H1 (cell line): Measurements from ENCODE around the gene TOM1L2. TPM values are rescaled to one million over a fixed set of nuclear protein-coding genes. Genes with fewer than 3 reads are reported as not detected.
A peak's percentile ranks its signal among the peaks of the same experiment; 100 is the strongest.

Experiments used
- CTCF ChIA-PET: fragments of 300-600 bp; sonication (Branson Sonifier 250); formaldehyde crosslinking; loops from one replicate; lab custom pipeline; 2021; ENCODE audit not compliant: partially characterized antibody; lab: Charles Lee
- POLR2A ChIA-PET: fragments of 300-600 bp; sonication (Branson Sonifier 250); formaldehyde crosslinking; loops from one replicate; lab custom pipeline; 2021; ENCODE audit warnings: inconsistent platforms; ENCODE audit not compliant: partially characterized antibody; lab: Charles Lee
- DNase-seq, 2 experiments: peaks; one replicate each; pipeline versions ENCODE4 v3.0.0 to v3.0.0-alpha.2; 2010 to 2022; ENCODE audit warnings: low spot score in 2 of 2, low read depth in 1 of 2, mixed read lengths in 1 of 2
- FAIRE-seq: peaks from 2 replicates; lab custom pipeline; 2011; peaks lifted over from hg19 to GRCh38; lab: Jason Lieb, UNC
- H2AFZ ChIP-seq: 2 replicates; pipeline ENCODE4 v1.8.1; 2012; ENCODE audit warnings: low read length, inconsistent platforms
- H2AK5ac ChIP-seq: 2 replicates; pipeline ENCODE4 v1.6.1; 2013; ENCODE audit warnings: low read depth, low read length
- H2BK120ac ChIP-seq: replicated peaks from 2 replicates; pipeline ENCODE3; 2013; ENCODE audit warnings: low read depth, low read length, inconsistent platforms
- H2BK12ac ChIP-seq: 2 replicates; pipeline ENCODE4 v1.6.1; 2013; ENCODE audit warnings: low read depth, low read length
- H2BK15ac ChIP-seq: 2 replicates; pipeline ENCODE4 v1.6.1; 2013; ENCODE audit warnings: low read length
- H2BK20ac ChIP-seq: 2 replicates; pipeline ENCODE4 v1.6.1; 2013; ENCODE audit warnings: low read length
- H2BK5ac ChIP-seq: 2 replicates; pipeline ENCODE4 v1.6.1; 2013; ENCODE audit warnings: low read depth, low read length
- H3K14ac ChIP-seq: 2 replicates; pipeline ENCODE4 v1.6.1; 2013; ENCODE audit warnings: inconsistent platforms; ENCODE audit not compliant: insufficient read length
- H3K18ac ChIP-seq: 2 replicates; pipeline ENCODE4 v1.6.1; 2013; ENCODE audit warnings: low read length; ENCODE audit errors: extremely low read depth
- H3K23ac ChIP-seq: 2 replicates; pipeline ENCODE4 v1.6.1; 2013; ENCODE audit warnings: inconsistent platforms; ENCODE audit not compliant: insufficient read length
- H3K23me2 ChIP-seq: 2 replicates; pipeline ENCODE4 v1.6.1; 2013; ENCODE audit warnings: low read depth, low read length
- H3K27ac ChIP-seq: 2 replicates; pipeline ENCODE4 v1.6.1; 2011; ENCODE audit warnings: low read depth, low read length, inconsistent platforms
- H3K27me3 ChIP-seq, 4 experiments: replicated peaks in 1 of 4; 1 replicate in 1 of 4; 2 replicates in 3 of 4; pipeline versions ENCODE4 v1.6.1 to v1.8.1; 2011 to 2013; ENCODE audit warnings: low read length in 3 of 4, mild to moderate bottlenecking in 3 of 4, inconsistent platforms in 2 of 4, mixed read lengths in 2 of 4, moderate library complexity in 1 of 4; ENCODE audit not compliant: control insufficient read depth in 3 of 4, insufficient read depth in 3 of 4; ENCODE audit errors: extremely low read depth in 1 of 4
- H3K36me3 ChIP-seq, 4 experiments: 2 replicates each; pipeline versions ENCODE4 v1.6.1 to v1.8.1; 2011 to 2013; ENCODE audit warnings: mild to moderate bottlenecking in 4 of 4, low read length in 3 of 4, moderate library complexity in 2 of 4, control low read depth in 1 of 4, inconsistent platforms in 1 of 4; ENCODE audit not compliant: insufficient read depth in 4 of 4, control insufficient read depth in 2 of 4
- H3K4ac ChIP-seq: replicated peaks from 2 replicates; pipeline ENCODE3; 2013; ENCODE audit warnings: low read length, low read depth, mixed read lengths, inconsistent platforms; ENCODE audit not compliant: insufficient read length
- H3K4me1 ChIP-seq, 4 experiments: replicated peaks in 1 of 4; 1 replicate in 1 of 4; 2 replicates in 3 of 4; pipeline versions ENCODE4 v1.6.1 to v1.8.1; 2011 to 2013; ENCODE audit warnings: low read length in 3 of 4, inconsistent platforms in 2 of 4, mixed read lengths in 1 of 4; ENCODE audit not compliant: insufficient read depth in 4 of 4, control insufficient read depth in 3 of 4
- H3K4me2 ChIP-seq, 2 experiments: 2 replicates each; pipeline versions ENCODE4 v1.6.1 to v1.8.1; 2011 to 2013; ENCODE audit warnings: low read depth in 2 of 2, low read length in 2 of 2, control low read depth in 1 of 2, inconsistent platforms in 1 of 2, mild to moderate bottlenecking in 1 of 2; ENCODE audit not compliant: insufficient read depth in 1 of 2
- H3K4me3 ChIP-seq, 4 experiments: fragments of 200-600, 300-600 bp in 1 of 4; sonication (generic), shearing (Covaris generic), sonication (Bioruptor Twin) in 1 of 4; 2 replicates each; pipeline versions ENCODE4 v1.5.1 to v1.8.1; 2011 to 2016; ENCODE audit warnings: low read length in 4 of 4, low read depth in 3 of 4, control low read depth in 2 of 4, inconsistent platforms in 2 of 4, mild to moderate bottlenecking in 2 of 4, mixed read lengths in 1 of 4, moderate library complexity in 1 of 4; ENCODE audit not compliant: insufficient read depth in 2 of 4; ENCODE audit errors: extremely low read depth in 1 of 4
- H3K56ac ChIP-seq: replicated peaks from 2 replicates; pipeline ENCODE3; 2013; ENCODE audit warnings: low read depth, mild to moderate bottlenecking, mixed read lengths, low read length, inconsistent platforms; ENCODE audit not compliant: insufficient read length
- H3K79me1 ChIP-seq: 2 replicates; pipeline ENCODE4 v1.6.1; 2013; ENCODE audit warnings: low read depth, low read length, control low read depth
- H3K79me2 ChIP-seq, 2 experiments: 2 replicates each; pipeline versions ENCODE4 v1.6.1 to v1.8.1; 2012 to 2013; ENCODE audit warnings: low read length in 2 of 2, mild to moderate bottlenecking in 2 of 2, inconsistent platforms in 1 of 2; ENCODE audit not compliant: insufficient read depth in 2 of 2, control insufficient read depth in 1 of 2
- H3K9ac ChIP-seq, 4 experiments: replicated peaks in 1 of 4; 1 replicate in 1 of 4; 2 replicates in 3 of 4; pipeline versions ENCODE4 v1.6.1 to v1.8.1; 2011 to 2013; ENCODE audit warnings: low read depth in 3 of 4, low read length in 3 of 4, control low read depth in 2 of 4, mild to moderate bottlenecking in 2 of 4, moderate library complexity in 2 of 4, inconsistent platforms in 1 of 4; ENCODE audit errors: extremely low read depth in 1 of 4
- H3K9me3 ChIP-seq, 2 experiments: 2 replicates each; pipeline versions ENCODE4 v1.6.1 to v1.8.1; 2012 to 2013; ENCODE audit warnings: mild to moderate bottlenecking in 2 of 2, moderate library complexity in 2 of 2, control low read depth in 1 of 2, inconsistent platforms in 1 of 2, low read depth in 1 of 2, low read length in 1 of 2, mixed read lengths in 1 of 2; ENCODE audit not compliant: insufficient read depth in 2 of 2
- H4K20me1 ChIP-seq, 2 experiments: replicated peaks in 1 of 2; 2 replicates each; pipeline versions ENCODE3 to v1.8.1; 2011 to 2013; ENCODE audit warnings: inconsistent platforms in 2 of 2, low read length in 2 of 2, mild to moderate bottlenecking in 1 of 2; ENCODE audit not compliant: insufficient read depth in 2 of 2, control insufficient read depth in 1 of 2
- H4K5ac ChIP-seq: 2 replicates; pipeline ENCODE4 v1.6.1; 2013; ENCODE audit warnings: low read length, low read depth, mixed read lengths, inconsistent platforms; ENCODE audit not compliant: insufficient read length
- H4K8ac ChIP-seq: 2 replicates; pipeline ENCODE4 v1.8.0; 2013; ENCODE audit warnings: mild to moderate bottlenecking, moderate library complexity, low read length, inconsistent platforms; ENCODE audit not compliant: insufficient read depth; ENCODE audit errors: extremely low read depth
- H4K91ac ChIP-seq: replicated peaks from 2 replicates; pipeline ENCODE3; 2013; ENCODE audit warnings: low read length, mixed read lengths, inconsistent platforms; ENCODE audit not compliant: insufficient read length
- WGBS, 2 experiments: shearing (Covaris generic) in 1 of 2; methylation state at CpG; one replicate each; pipeline versions ENCODE4 v1.1.6 to v1.1.7; 2013 to 2015; ENCODE audit warnings: low lambda C conversion rate in 2 of 2, mixed read lengths in 2 of 2, inconsistent platforms in 1 of 2, low coverage in 1 of 2, missing lambda C conversion rate in 1 of 2; ENCODE audit not compliant: insufficient replicate concordance in 2 of 2, insufficient coverage in 1 of 2, insufficient read length in 1 of 2; ENCODE audit errors: extremely low coverage in 1 of 2, missing lambda C conversion rate in 1 of 2; 5-methylcytosine and 5-hydroxymethylcytosine counted together
- polyA plus RNA-seq, 7 experiments: library from polyadenylated mRNA; depleted of rRNA in 3 of 7; stranded (reverse) in 5 of 7; unstranded in 2 of 7; fragments of >200 nt in 5 of 7; fragments of 200-250 nt in 2 of 7; gene quantifications; 1 replicate in 5 of 7; 2 replicates in 1 of 7; 4 replicates in 1 of 7; pipeline versions ENCODE4 v1.2.1 to v1.2.3, GENCODE V29; 2011 to 2013; ENCODE audit warnings: missing spikeins in 2 of 7, mixed read lengths in 2 of 7
- total RNA-seq: library from RNA; stranded (reverse); fragmentation: NEBNext Ultra II Directional; extraction: Animal tissue kit (Norgen Biotek cat#: 25700); gene quantifications from 2 replicates; pipeline ENCODE4 v1.2.1, GENCODE V29; 2021

TOM1L2 gene
- total and polyA plus RNA-seq, 2 of the 8 experiments (the other 6 are each of a cell fraction or from before 2014, with no cell fraction given) = 2.0 to 3.4 TPM

DNA sequence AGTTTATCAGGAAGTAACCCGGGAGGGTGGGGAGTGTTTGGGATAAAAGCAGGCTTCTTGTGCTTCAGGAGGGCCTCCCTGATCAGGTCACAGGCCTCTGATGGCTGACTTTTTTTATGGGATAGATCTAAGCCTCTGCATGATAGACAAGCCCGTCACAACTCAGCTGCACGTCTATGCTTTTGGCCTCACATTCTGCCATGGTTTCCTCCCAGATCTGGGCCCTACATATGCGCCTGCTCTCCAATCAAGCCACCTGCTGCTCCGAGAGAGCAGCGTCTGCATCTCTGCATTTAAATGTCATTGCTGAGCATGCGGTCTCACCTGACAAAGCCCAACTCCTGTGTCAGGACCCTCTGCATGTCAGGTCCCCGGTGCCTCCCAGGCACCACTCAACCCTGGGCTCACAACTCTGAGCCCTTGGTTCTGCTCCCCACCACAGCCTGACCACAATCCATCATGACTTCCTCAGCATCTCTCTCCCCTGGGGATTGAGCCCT is 90.1 kb downstream of the TOM1L2 start:
- no peaks in the 10 kb centered on the region; a peak in 1 of 7 replicates for H3K27me3 ChIP-seq
- H2AK5ac ChIP-seq = 0 out of 2 replicates have a peak overlapping the region, but pooled peaks have one; percentile 76
- peak overlapping the region; percentile 49 for H4K91ac ChIP-seq
- H4K5ac ChIP-seq = no peak overlapping the region
- H2AFZ ChIP-seq = no peak overlapping the region
- H3K27ac ChIP-seq = no peak overlapping the region
- H3K14ac ChIP-seq = no peak overlapping the region
- FAIRE-seq (peak; percentile 76), DNase-seq (no peak)
- 44% methylated on average over 8 of the region's 8 CpGs; no CpG with 5 or more reads in 1 of the 2 experiments for WGBS, 2 experiments
- H3K79me1 ChIP-seq = no peaks in the 10 kb centered on the region
- no peak overlapping the region for H3K9ac ChIP-seq
- H4K8ac ChIP-seq = no peak overlapping the region
- H3K23me2 ChIP-seq = no peaks in the 10 kb centered on the region
- H3K79me2 ChIP-seq = no peaks in the 10 kb centered on the region
- no peak overlapping the region for H3K23ac ChIP-seq
- peak overlapping the region in 1 of 2 experiments; percentile 25; a peak in 1 of 4 replicates for H3K4me2 ChIP-seq
- peak overlapping the region; percentile 76; the same call in 1 of the 2 replicates for H2BK12ac ChIP-seq
- H2BK120ac ChIP-seq = no peak overlapping the region
- H3K4me3 ChIP-seq = no peak overlapping the region
- H3K4me1 ChIP-seq = peaks cover 22 to 42% (median 29%) of the 10 kb centered on the region in 4 experiments
- no peak overlapping the region for H2BK15ac ChIP-seq
- no peaks in the 10 kb centered on the region for H4K20me1 ChIP-seq
- peak overlapping the region; percentile 37; the same call in 1 of the 2 replicates for H2BK20ac ChIP-seq
- no peaks in the 10 kb centered on the region for H3K36me3 ChIP-seq
- no peak overlapping the region for H3K18ac ChIP-seq
- ChIA-PET CTCF (interaction anchor here (1.0 to 22.5 kb wide), 4 partner anchors 9 to 50 kb away, joined by 3 to 404 read pairs (median 6); no protein-coding TSS in a partner anchor), POLR2A (interaction anchor here (1.2 kb wide), 1 partner anchor 12 kb away, joined by 3 read pairs; no protein-coding TSS in a partner anchor)
- H2BK5ac ChIP-seq = peak overlapping the region; percentile 40
- no peaks in the 10 kb centered on the region for H3K9me3 ChIP-seq
- H3K56ac ChIP-seq = no peak overlapping the region
- no peak overlapping the region for H3K4ac ChIP-seq
